ENCODE data around the gene DNAJB12.
"Not testable (repeated sequence)": the region's sequence is repeated elsewhere in the genome, so short reads cannot be mapped to it uniquely, and the experiment has no call there.

The DNAJB12 gene

GRCh38 chr10:72316748-72317435 is 37.8 kb downstream of the DNAJB12 start:
- DNase-seq (ENCODE audit: low spot score): peak; percentile 85

- DNase-seq (ENCODE audit: low spot score): no peak
Measured at GRCh38 chr10:72316386-72316700, 38.4 kb downstream of the DNAJB12 start.

- DNase-seq (ENCODE audit: low spot score): no peak
Measured at GRCh38 chr10:72315611-72316385, 38.9 kb downstream of the DNAJB12 start.

- DNase-seq (ENCODE audit: low spot score): no peak
Measured at GRCh38 chr10:72315054-72315453, 39.7 kb downstream of the DNAJB12 start.

- no peak for DNase-seq (ENCODE audit: low spot score)
Measured at GRCh38 chr10:72314263-72314662, 40.5 kb downstream of the DNAJB12 start.

GRCh38 chr10:72312865-72313391 is 41.8 kb downstream of the DNAJB12 start:
- DNase-seq (ENCODE audit: low spot score): no peak

- DNase-seq (ENCODE audit: low spot score): no peak
Measured at GRCh38 chr10:72311667-72312066, 43.1 kb downstream of the DNAJB12 start.

- no peak for DNase-seq (ENCODE audit: low spot score)
Measured at GRCh38 chr10:72310636-72311035, 44.1 kb downstream of the DNAJB12 start.

- no peak for DNase-seq (ENCODE audit: low spot score)
Measured at GRCh38 chr10:72310241-72310633, 44.5 kb downstream of the DNAJB12 start.

GRCh38 chr10:72309290-72310240 is 45.2 kb downstream of the DNAJB12 start:
- DNase-seq (ENCODE audit: low spot score): peak; percentile 83

- peak; percentile 75 for DNase-seq (ENCODE audit: low spot score)
Measured at GRCh38 chr10:72308320-72308987, 46.3 kb downstream of the DNAJB12 start.

GRCh38 chr10:72307711-72308110 is 47.0 kb downstream of the DNAJB12 start:
- not testable (repeated sequence) for DNase-seq (ENCODE audit: low spot score)

- DNase-seq (ENCODE audit: low spot score): no peak
Measured at GRCh38 chr10:72306215-72306760, 48.4 kb downstream of the DNAJB12 start.

- DNase-seq (ENCODE audit: low spot score): no peak
Measured at GRCh38 chr10:72303424-72304128, 51.1 kb downstream of the DNAJB12 start.

GRCh38 chr10:72298592-72299519 is 55.9 kb downstream of the DNAJB12 start:
- DNase-seq (ENCODE audit: low spot score): no peak

- peak; percentile 95 for DNase-seq (ENCODE audit: low spot score)
Measured at GRCh38 chr10:72297805-72298591, 56.7 kb downstream of the DNAJB12 start.

GRCh38 chr10:72297281-72297804 is 57.4 kb downstream of the DNAJB12 start:
- DNase-seq (ENCODE audit: low spot score): peak; percentile 56

GRCh38 chr10:72296829-72297280 is 57.9 kb downstream of the DNAJB12 start:
- not testable (repeated sequence) for DNase-seq (ENCODE audit: low spot score)

All from hematopoietic multipotent progenitor cell treated with erythropoietin and hydrocortisone succinate and interleukin-3 and kit ligand, for 15 days (in vitro differentiated cells).